HepG2 (cell line): ENCODE data around the gene UQCR10. TPM values are rescaled to one million over a fixed set of nuclear protein-coding genes. Genes with fewer than 3 reads are reported as not detected.

Experiments
- CAMTA2 ChIP-seq: sonication (generic); formaldehyde crosslinking; IDR thresholded peaks from 2 replicates; pipeline ENCODE4 v1.4.0; 2020; ENCODE audit warnings: mild to moderate bottlenecking, missing genetic modification reagents, borderline replicate concordance
- FOSL2 ChIP-seq: sonication (generic); formaldehyde crosslinking; IDR thresholded peaks from 2 replicates; pipeline ENCODE4 v1.4.0; 2020; ENCODE audit warnings: missing genetic modification reagents
- FOXA3 ChIP-seq: IDR thresholded peaks from 2 replicates; pipeline ENCODE4 v1.6.1; 2016; ENCODE audit warnings: missing genetic modification reagents, missing compliant biosample characterization
- KDM4B ChIP-seq: sonication (generic); formaldehyde crosslinking; IDR thresholded peaks from 2 replicates; pipeline ENCODE4 v1.4.0; 2020; ENCODE audit warnings: missing genetic modification reagents
- MAZ ChIP-seq, 2 experiments: sonication (generic) in 1 of 2; formaldehyde crosslinking in 1 of 2; IDR thresholded peaks; 2 replicates each; pipeline versions ENCODE4 v1.5.0 to v1.6.1; 2012 to 2020; ENCODE audit warnings: low read depth in 2 of 2, mild to moderate bottlenecking in 2 of 2, borderline replicate concordance in 1 of 2, improper control_type of control experiment in 1 of 2, low read length in 1 of 2, missing genetic modification reagents in 1 of 2, moderate library complexity in 1 of 2
- ZBTB26 ChIP-seq: IDR thresholded peaks from 2 replicates; pipeline ENCODE4 v1.6.1; 2016; ENCODE audit warnings: missing compliant biosample characterization, missing genetic modification reagents, borderline replicate concordance
- ZNF318 ChIP-seq: sonication (generic); formaldehyde crosslinking; IDR thresholded peaks from 2 replicates; pipeline ENCODE4 v1.4.0; 2020; ENCODE audit warnings: mild to moderate bottlenecking, missing genetic modification reagents
- ZNF331 ChIP-seq: sonication (generic); formaldehyde crosslinking; IDR thresholded peaks from 2 replicates; pipeline ENCODE4 v1.4.0; 2020; ENCODE audit warnings: missing genetic modification reagents
- ZNF572 ChIP-seq: sonication (generic); formaldehyde crosslinking; IDR thresholded peaks from 2 replicates; pipeline ENCODE4 v1.5.1; 2020; ENCODE audit warnings: mild to moderate bottlenecking, missing genetic modification reagents
- ZNF576 ChIP-seq: sonication (generic); formaldehyde crosslinking; IDR thresholded peaks from 2 replicates; pipeline ENCODE4 v1.4.0; 2020; ENCODE audit warnings: mild to moderate bottlenecking, missing genetic modification reagents
- ZNF687 ChIP-seq: sonication (generic); formaldehyde crosslinking; IDR thresholded peaks from 2 replicates; pipeline ENCODE4 v1.5.1; 2020; ENCODE audit warnings: mild to moderate bottlenecking, missing genetic modification reagents, moderate library complexity
- polyA plus RNA-seq, 8 experiments: library from polyadenylated mRNA; depleted of rRNA in 3 of 8; stranded (reverse) in 7 of 8; unstranded in 1 of 8; fragments of >200 nt; fragmentation: Illumina TruSeq in 4 of 8; extraction: Trizol in 4 of 8; gene quantifications; 2 replicates each; pipeline versions ENCODE4 v1.2.1 to v1.2.3, GENCODE V29; 2011 to 2016; ENCODE audit warnings: low read depth in 4 of 8, missing spikeins in 1 of 8, mixed read lengths in 1 of 8; ENCODE audit not compliant: insufficient read depth in 1 of 8
- total RNA-seq, 5 experiments: library from RNA; depleted of rRNA; stranded (reverse); fragments of >200 nt; fragmentation: Illumina TruSeq; extraction: Trizol; gene quantifications; 2 replicates each; pipeline ENCODE4 v1.2.3, GENCODE V29; 2016; ENCODE audit warnings: low read depth in 1 of 5

The UQCR10 gene
- total and polyA plus RNA-seq, 2 of the 13 experiments (the other 11 are each of a cell fraction or from before 2014, with no cell fraction given) = 225 to 232 TPM

- TF ChIP-seq ZNF687 (CRISPR knock-in tag) (peak; percentile 87), ZNF572 (CRISPR knock-in tag) (0 out of 2 replicates have a peak, but pooled peaks have one; percentile 51), KDM4B (CRISPR knock-in tag) (peak; percentile 68), FOXA3 (CRISPR knock-in tag) (peak; percentile 38; the same call in 1 of the 2 replicates), ZNF576 (peak; percentile 83; the same call in 1 of the 2 replicates), CAMTA2 (CRISPR knock-in tag) (peak; percentile 93), ZNF331 (CRISPR knock-in tag) (peak; percentile 55; the same call in 1 of the 2 replicates), FOSL2 (CRISPR knock-in tag) (peak; percentile 6; the same call in 1 of the 2 replicates), ZNF318 (CRISPR knock-in tag) (peak; percentile 69; the same call in 1 of the 2 replicates), ZBTB26 (CRISPR knock-in tag) (0 out of 2 replicates have a peak, but pooled peaks have one; percentile 35), MAZ (IDR thresholded peaks at IDR 0.05; ENCODE audit: borderline replicate concordance, low read depth, low read length) (no peak), MAZ (CRISPR knock-in tag; IDR thresholded peaks at IDR 0.05; ENCODE audit: low read depth) (no peak)
These were observed 468 bp upstream of the UQCR10 start, which contains the start of gene ZMAT5 (continued) for GRCh38 chr22:29766632-29767170.
